ENCODE data around the gene SLC1A2.

The SLC1A2 gene

GRCh38 chr11:35245056-35245455 lies 174.3 kb downstream of the SLC1A2 start:
- Histone ChIP-seq H3K4me3 (replicated peaks; ENCODE audit: insufficient read depth, low read length) (no peak overlapping the region), H3K27ac (replicated peaks) (no peak overlapping the region), H3K27me3 (ENCODE audit: insufficient read depth, poor library complexity, severe bottlenecking) (no peaks in the 10 kb centered on the region)
- TF ChIP-seq CTCF (IDR thresholded peaks at IDR 0.05; ENCODE audit: insufficient read depth, low read length) (no peak), SPI1 (IDR thresholded peaks at IDR 0.05; ENCODE audit: borderline replicate concordance, low read depth) (no peak), GABPA (IDR thresholded peaks at IDR 0.05; ENCODE audit: low read depth) (no peak), POLR2AphosphoS5 (IDR thresholded peaks at IDR 0.05; ENCODE audit: low read depth) (no peak), REST (IDR thresholded peaks at IDR 0.05; ENCODE audit: insufficient replicate concordance, low read depth) (no peak)
- DNase-seq (ENCODE audit: low read depth in 1 of 2, low spot score in 1 of 2): no peak

- H3K27ac ChIP-seq (replicated peaks): no peak overlapping the region
- H3K4me3 ChIP-seq (replicated peaks; ENCODE audit: insufficient read depth, low read length): no peak overlapping the region
- no peak for DNase-seq (ENCODE audit: low read depth in 1 of 2, low spot score in 1 of 2)
- no peaks in the 10 kb centered on the region for H3K27me3 ChIP-seq (ENCODE audit: insufficient read depth, poor library complexity, severe bottlenecking)
- no peak for TF ChIP-seq GABPA (IDR thresholded peaks at IDR 0.05; ENCODE audit: low read depth)
- TF ChIP-seq CTCF (IDR thresholded peaks at IDR 0.05; ENCODE audit: insufficient read depth, low read length): no peak
- TF ChIP-seq REST (IDR thresholded peaks at IDR 0.05; ENCODE audit: insufficient replicate concordance, low read depth): no peak
Observed at GRCh38 chr11:35243774-35244173, 175.6 kb downstream of the SLC1A2 start.

GRCh38 chr11:35242412-35243242 lies 176.7 kb downstream of the SLC1A2 start:
- no peak for TF ChIP-seq CTCF (IDR thresholded peaks at IDR 0.05; ENCODE audit: insufficient read depth, low read length)
- TF ChIP-seq GABPA (IDR thresholded peaks at IDR 0.05; ENCODE audit: low read depth): no peak
- TF ChIP-seq SPI1 (IDR thresholded peaks at IDR 0.05; ENCODE audit: borderline replicate concordance, low read depth): no peak
- no peak for TF ChIP-seq POLR2AphosphoS5 (IDR thresholded peaks at IDR 0.05; ENCODE audit: low read depth)
- TF ChIP-seq REST (IDR thresholded peaks at IDR 0.05; ENCODE audit: insufficient replicate concordance, low read depth): no peak
- no peak for DNase-seq (ENCODE audit: low read depth in 1 of 2, low spot score in 1 of 2)
- Histone ChIP-seq H3K27ac (replicated peaks) (no peak overlapping the region), H3K27me3 (ENCODE audit: insufficient read depth, poor library complexity, severe bottlenecking) (no peaks in the 10 kb centered on the region), H3K4me3 (replicated peaks; ENCODE audit: insufficient read depth, low read length) (no peak overlapping the region)
